H1 (cell line): Measurements from ENCODE around the gene TSPEAR. TPM values are rescaled to one million over a fixed set of nuclear protein-coding genes. Genes with fewer than 3 reads are reported as not detected.
"Not testable (repeated sequence)": the region's sequence is repeated elsewhere in the genome, so short reads cannot be mapped to it uniquely, and the experiment has no call there.

Experiments used
- CTCF ChIA-PET: fragments of 300-600 bp; sonication (Branson Sonifier 250); formaldehyde crosslinking; loops from one replicate; lab custom pipeline; 2021; ENCODE audit not compliant: partially characterized antibody; lab: Charles Lee
- POLR2A ChIA-PET: fragments of 300-600 bp; sonication (Branson Sonifier 250); formaldehyde crosslinking; loops from one replicate; lab custom pipeline; 2021; ENCODE audit warnings: inconsistent platforms; ENCODE audit not compliant: partially characterized antibody; lab: Charles Lee
- DNase-seq, 2 experiments: peaks; one replicate each; pipeline versions ENCODE4 v3.0.0 to v3.0.0-alpha.2; 2010 to 2022; ENCODE audit warnings: low spot score in 2 of 2, low read depth in 1 of 2, mixed read lengths in 1 of 2
- FAIRE-seq: peaks from 2 replicates; lab custom pipeline; 2011; peaks lifted over from hg19 to GRCh38; lab: Jason Lieb, UNC
- H2AFZ ChIP-seq: 2 replicates; pipeline ENCODE4 v1.8.1; 2012; ENCODE audit warnings: low read length, inconsistent platforms
- H2AK5ac ChIP-seq: 2 replicates; pipeline ENCODE4 v1.6.1; 2013; ENCODE audit warnings: low read depth, low read length
- H2BK120ac ChIP-seq: replicated peaks from 2 replicates; pipeline ENCODE3; 2013; ENCODE audit warnings: low read depth, low read length, inconsistent platforms
- H2BK12ac ChIP-seq: 2 replicates; pipeline ENCODE4 v1.6.1; 2013; ENCODE audit warnings: low read depth, low read length
- H2BK15ac ChIP-seq: 2 replicates; pipeline ENCODE4 v1.6.1; 2013; ENCODE audit warnings: low read length
- H2BK20ac ChIP-seq: 2 replicates; pipeline ENCODE4 v1.6.1; 2013; ENCODE audit warnings: low read length
- H2BK5ac ChIP-seq: 2 replicates; pipeline ENCODE4 v1.6.1; 2013; ENCODE audit warnings: low read depth, low read length
- H3K14ac ChIP-seq: 2 replicates; pipeline ENCODE4 v1.6.1; 2013; ENCODE audit warnings: inconsistent platforms; ENCODE audit not compliant: insufficient read length
- H3K18ac ChIP-seq: 2 replicates; pipeline ENCODE4 v1.6.1; 2013; ENCODE audit warnings: low read length; ENCODE audit errors: extremely low read depth
- H3K23ac ChIP-seq: 2 replicates; pipeline ENCODE4 v1.6.1; 2013; ENCODE audit warnings: inconsistent platforms; ENCODE audit not compliant: insufficient read length
- H3K23me2 ChIP-seq: 2 replicates; pipeline ENCODE4 v1.6.1; 2013; ENCODE audit warnings: low read depth, low read length
- H3K27ac ChIP-seq: 2 replicates; pipeline ENCODE4 v1.6.1; 2011; ENCODE audit warnings: low read depth, low read length, inconsistent platforms
- H3K27me3 ChIP-seq, 4 experiments: replicated peaks in 1 of 4; 1 replicate in 1 of 4; 2 replicates in 3 of 4; pipeline versions ENCODE4 v1.6.1 to v1.8.1; 2011 to 2013; ENCODE audit warnings: low read length in 3 of 4, mild to moderate bottlenecking in 3 of 4, inconsistent platforms in 2 of 4, mixed read lengths in 2 of 4, moderate library complexity in 1 of 4; ENCODE audit not compliant: control insufficient read depth in 3 of 4, insufficient read depth in 3 of 4; ENCODE audit errors: extremely low read depth in 1 of 4
- H3K36me3 ChIP-seq, 4 experiments: 2 replicates each; pipeline versions ENCODE4 v1.6.1 to v1.8.1; 2011 to 2013; ENCODE audit warnings: mild to moderate bottlenecking in 4 of 4, low read length in 3 of 4, moderate library complexity in 2 of 4, control low read depth in 1 of 4, inconsistent platforms in 1 of 4; ENCODE audit not compliant: insufficient read depth in 4 of 4, control insufficient read depth in 2 of 4
- H3K4ac ChIP-seq: replicated peaks from 2 replicates; pipeline ENCODE3; 2013; ENCODE audit warnings: low read length, low read depth, mixed read lengths, inconsistent platforms; ENCODE audit not compliant: insufficient read length
- H3K4me1 ChIP-seq, 4 experiments: replicated peaks in 1 of 4; 1 replicate in 1 of 4; 2 replicates in 3 of 4; pipeline versions ENCODE4 v1.6.1 to v1.8.1; 2011 to 2013; ENCODE audit warnings: low read length in 3 of 4, inconsistent platforms in 2 of 4, mixed read lengths in 1 of 4; ENCODE audit not compliant: insufficient read depth in 4 of 4, control insufficient read depth in 3 of 4
- H3K4me2 ChIP-seq, 2 experiments: 2 replicates each; pipeline versions ENCODE4 v1.6.1 to v1.8.1; 2011 to 2013; ENCODE audit warnings: low read depth in 2 of 2, low read length in 2 of 2, control low read depth in 1 of 2, inconsistent platforms in 1 of 2, mild to moderate bottlenecking in 1 of 2; ENCODE audit not compliant: insufficient read depth in 1 of 2
- H3K4me3 ChIP-seq, 4 experiments: fragments of 200-600, 300-600 bp in 1 of 4; sonication (generic), shearing (Covaris generic), sonication (Bioruptor Twin) in 1 of 4; 2 replicates each; pipeline versions ENCODE4 v1.5.1 to v1.8.1; 2011 to 2016; ENCODE audit warnings: low read length in 4 of 4, low read depth in 3 of 4, control low read depth in 2 of 4, inconsistent platforms in 2 of 4, mild to moderate bottlenecking in 2 of 4, mixed read lengths in 1 of 4, moderate library complexity in 1 of 4; ENCODE audit not compliant: insufficient read depth in 2 of 4; ENCODE audit errors: extremely low read depth in 1 of 4
- H3K56ac ChIP-seq: replicated peaks from 2 replicates; pipeline ENCODE3; 2013; ENCODE audit warnings: low read depth, mild to moderate bottlenecking, mixed read lengths, low read length, inconsistent platforms; ENCODE audit not compliant: insufficient read length
- H3K79me1 ChIP-seq: 2 replicates; pipeline ENCODE4 v1.6.1; 2013; ENCODE audit warnings: low read depth, low read length, control low read depth
- H3K79me2 ChIP-seq, 2 experiments: 2 replicates each; pipeline versions ENCODE4 v1.6.1 to v1.8.1; 2012 to 2013; ENCODE audit warnings: low read length in 2 of 2, mild to moderate bottlenecking in 2 of 2, inconsistent platforms in 1 of 2; ENCODE audit not compliant: insufficient read depth in 2 of 2, control insufficient read depth in 1 of 2
- H3K9ac ChIP-seq, 4 experiments: replicated peaks in 1 of 4; 1 replicate in 1 of 4; 2 replicates in 3 of 4; pipeline versions ENCODE4 v1.6.1 to v1.8.1; 2011 to 2013; ENCODE audit warnings: low read depth in 3 of 4, low read length in 3 of 4, control low read depth in 2 of 4, mild to moderate bottlenecking in 2 of 4, moderate library complexity in 2 of 4, inconsistent platforms in 1 of 4; ENCODE audit errors: extremely low read depth in 1 of 4
- H3K9me3 ChIP-seq, 2 experiments: 2 replicates each; pipeline versions ENCODE4 v1.6.1 to v1.8.1; 2012 to 2013; ENCODE audit warnings: mild to moderate bottlenecking in 2 of 2, moderate library complexity in 2 of 2, control low read depth in 1 of 2, inconsistent platforms in 1 of 2, low read depth in 1 of 2, low read length in 1 of 2, mixed read lengths in 1 of 2; ENCODE audit not compliant: insufficient read depth in 2 of 2
- H4K20me1 ChIP-seq, 2 experiments: replicated peaks in 1 of 2; 2 replicates each; pipeline versions ENCODE3 to v1.8.1; 2011 to 2013; ENCODE audit warnings: inconsistent platforms in 2 of 2, low read length in 2 of 2, mild to moderate bottlenecking in 1 of 2; ENCODE audit not compliant: insufficient read depth in 2 of 2, control insufficient read depth in 1 of 2
- H4K5ac ChIP-seq: 2 replicates; pipeline ENCODE4 v1.6.1; 2013; ENCODE audit warnings: low read length, low read depth, mixed read lengths, inconsistent platforms; ENCODE audit not compliant: insufficient read length
- H4K8ac ChIP-seq: 2 replicates; pipeline ENCODE4 v1.8.0; 2013; ENCODE audit warnings: mild to moderate bottlenecking, moderate library complexity, low read length, inconsistent platforms; ENCODE audit not compliant: insufficient read depth; ENCODE audit errors: extremely low read depth
- H4K91ac ChIP-seq: replicated peaks from 2 replicates; pipeline ENCODE3; 2013; ENCODE audit warnings: low read length, mixed read lengths, inconsistent platforms; ENCODE audit not compliant: insufficient read length
- ASH2L ChIP-seq: fragments of 200-600, 300-600 bp; sonication (generic); IDR thresholded peaks from one replicate; pipeline ENCODE4 v1.7.1; 2017; ENCODE audit warnings: low read length
- WGBS, 2 experiments: shearing (Covaris generic) in 1 of 2; methylation state at CpG; one replicate each; pipeline versions ENCODE4 v1.1.6 to v1.1.7; 2013 to 2015; ENCODE audit warnings: low lambda C conversion rate in 2 of 2, mixed read lengths in 2 of 2, inconsistent platforms in 1 of 2, low coverage in 1 of 2, missing lambda C conversion rate in 1 of 2; ENCODE audit not compliant: insufficient replicate concordance in 2 of 2, insufficient coverage in 1 of 2, insufficient read length in 1 of 2; ENCODE audit errors: extremely low coverage in 1 of 2, missing lambda C conversion rate in 1 of 2; 5-methylcytosine and 5-hydroxymethylcytosine counted together
- polyA plus RNA-seq, 7 experiments: library from polyadenylated mRNA; depleted of rRNA in 3 of 7; stranded (reverse) in 5 of 7; unstranded in 2 of 7; fragments of >200 nt in 5 of 7; fragments of 200-250 nt in 2 of 7; gene quantifications; 1 replicate in 5 of 7; 2 replicates in 1 of 7; 4 replicates in 1 of 7; pipeline versions ENCODE4 v1.2.1 to v1.2.3, GENCODE V29; 2011 to 2013; ENCODE audit warnings: missing spikeins in 2 of 7, mixed read lengths in 2 of 7
- total RNA-seq: library from RNA; stranded (reverse); fragmentation: NEBNext Ultra II Directional; extraction: Animal tissue kit (Norgen Biotek cat#: 25700); gene quantifications from 2 replicates; pipeline ENCODE4 v1.2.1, GENCODE V29; 2021

Gene TSPEAR
- total and polyA plus RNA-seq, 2 of the 8 experiments (the other 6 are each of a cell fraction or from before 2014, with no cell fraction given) = 0.58 to 0.89 TPM

GRCh38 chr21:44580231-44580821 lies 131.0 kb downstream of the TSPEAR start, which contains the start of gene KRTAP10-5:
Gene KRTAP10-5, minus strand, starts transcription at chr21:44580604. Its CDS starts 26 bp downstream, at chr21:44580578.
- H3K23ac ChIP-seq, H2BK20ac ChIP-seq, H3K27ac ChIP-seq, H3K23me2 ChIP-seq, H4K20me1 ChIP-seq, H4K5ac ChIP-seq, H3K27me3 ChIP-seq, H3K18ac ChIP-seq, H3K79me1 ChIP-seq, H3K9ac ChIP-seq, H3K14ac ChIP-seq, H3K36me3 ChIP-seq, H3K56ac ChIP-seq, H2BK12ac ChIP-seq, H3K4ac ChIP-seq, H2AFZ ChIP-seq, H2BK120ac ChIP-seq, FAIRE-seq, H3K4me1 ChIP-seq, H3K4me3 ChIP-seq, H4K91ac ChIP-seq, H2AK5ac ChIP-seq, H3K4me2 ChIP-seq, H3K9me3 ChIP-seq, H2BK5ac ChIP-seq, H3K79me2 ChIP-seq: not testable (repeated sequence)
- H4K8ac ChIP-seq = peak within 1 kb of the TSS; percentile 14; the same call in 1 of the 2 replicates
- DNase-seq = peak in 1 of 2 experiments; percentile 47
- ChIA-PET POLR2A (interaction anchor here (1.0 kb wide), 1 partner anchor 72 kb away, joined by 3 read pairs; no protein-coding TSS in a partner anchor), CTCF (interaction anchor here (0.6 to 1.6 kb wide), 8 partner anchors 12 to 222 kb away, joined by 3 to 4 read pairs (median 3); partner anchors contain the start of gene UBE2G2)
- 0 out of 2 replicates have a peak within 1 kb of the TSS, but pooled peaks have one; percentile 31 for H2BK15ac ChIP-seq
- 83% methylated on average over 18 of the region's 19 CpGs; no CpG with 5 or more reads in 1 of the 2 experiments for WGBS, 2 experiments
- peak; percentile 61 for TF ChIP-seq ASH2L
